HG03060 (cell line): ENCODE results near the gene TMEM215.

ENCODE experiments used
- ATAC-seq: cut with Tn5 transposase; IDR thresholded peaks from one replicate; pipeline ENCODE4 v1.9.1; 2021; ENCODE audit warnings: low read depth, moderate number of reproducible peaks; ENCODE audit not compliant: unreplicated experiment

TMEM215 gene

DNA sequence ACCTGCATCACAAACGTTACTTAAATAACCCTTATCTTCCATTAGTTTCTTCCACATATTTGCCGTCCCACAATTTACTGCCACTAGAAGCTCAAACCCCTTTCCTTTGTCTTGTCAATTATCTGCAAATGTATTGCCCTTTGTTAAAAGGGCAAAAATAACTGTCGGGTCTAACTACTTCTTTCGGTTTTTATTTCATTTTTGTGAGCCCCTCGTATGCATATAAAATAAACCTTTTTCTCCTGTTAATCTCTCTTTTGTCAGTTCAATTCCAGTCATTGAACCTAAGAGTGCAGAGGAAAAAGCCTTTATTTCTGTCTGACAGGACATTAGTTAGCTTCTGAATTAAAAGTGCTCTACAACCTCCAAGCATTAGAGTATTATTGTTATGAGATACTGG, 45.5 kb downstream of the TMEM215 start:
- no peak for ATAC-seq

DNA sequence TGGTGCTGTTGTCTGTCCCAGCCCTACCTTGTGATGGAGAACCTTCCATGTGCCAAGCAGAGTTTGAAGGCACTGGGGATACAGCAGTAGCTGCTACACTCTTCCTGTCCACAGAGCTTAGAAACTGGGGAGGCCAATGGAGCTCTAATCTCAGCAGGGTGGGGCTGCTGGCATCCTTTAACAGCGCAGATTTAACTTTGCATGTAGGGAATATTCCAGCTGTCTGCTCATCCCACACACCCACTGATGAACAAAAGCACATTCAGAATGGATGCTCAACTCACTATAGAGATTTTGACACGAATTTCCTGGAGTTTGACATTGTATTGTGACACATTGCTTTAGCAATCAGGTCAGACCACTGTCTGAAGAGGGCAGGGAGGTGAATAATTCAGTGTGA, 49.0 kb downstream of the TMEM215 start:
- no peak for ATAC-seq
